HEK293 (cell line): ENCODE results near the gene NFE2L2.

Experiments
- GLI4 ChIP-seq: fragments of 450-650 bp; formaldehyde crosslinking; IDR thresholded peaks from 2 replicates; pipeline ENCODE4 v1.5.1; 2016; ENCODE audit warnings: missing biosample characterization, missing genetic modification characterization
- HOXC10 ChIP-seq: sonication (generic); formaldehyde crosslinking; IDR thresholded peaks from 2 replicates; pipeline ENCODE4 v1.8.1; 2023; ENCODE audit warnings: mild to moderate bottlenecking, missing genetic modification reagents
- KLF8 ChIP-seq: fragments of 450-650 bp; formaldehyde crosslinking; IDR thresholded peaks from 2 replicates; pipeline ENCODE4 v1.5.1; 2016; ENCODE audit warnings: missing biosample characterization, missing genetic modification characterization
- OSR2 ChIP-seq: fragments of 450-650 bp; formaldehyde crosslinking; IDR thresholded peaks from 2 replicates; pipeline ENCODE4 v1.5.1; 2016; ENCODE audit warnings: missing biosample characterization, missing genetic modification characterization
- OVOL3 ChIP-seq: fragments of 450-650 bp; formaldehyde crosslinking; IDR thresholded peaks from 2 replicates; pipeline ENCODE4 v1.5.1; 2016; ENCODE audit warnings: missing biosample characterization, missing genetic modification characterization
- REPIN1 ChIP-seq: fragments of 450-650 bp; formaldehyde crosslinking; IDR thresholded peaks from 2 replicates; pipeline ENCODE4 v1.5.1; 2017; ENCODE audit warnings: missing biosample characterization, missing genetic modification characterization, low read depth
- SALL2 ChIP-seq: fragments of 450-650 bp; formaldehyde crosslinking; IDR thresholded peaks from 2 replicates; pipeline ENCODE4 v1.5.0; 2017; ENCODE audit warnings: missing biosample characterization, mild to moderate bottlenecking, missing genetic modification characterization, borderline replicate concordance
- SP3 ChIP-seq: fragments of 450-650 bp; formaldehyde crosslinking; IDR thresholded peaks from 2 replicates; pipeline ENCODE4 v1.5.1; 2016; ENCODE audit warnings: missing biosample characterization, missing genetic modification characterization
- ZBTB10 ChIP-seq: fragments of 450-650 bp; formaldehyde crosslinking; IDR thresholded peaks from 2 replicates; pipeline ENCODE4 v1.5.1; 2016; ENCODE audit warnings: missing biosample characterization, missing genetic modification characterization
- ZBTB21 ChIP-seq: fragments of 450-650 bp; formaldehyde crosslinking; IDR thresholded peaks from 2 replicates; pipeline ENCODE4 v1.5.1; 2017; ENCODE audit warnings: missing biosample characterization, missing genetic modification characterization
- ZBTB44 ChIP-seq: fragments of 450-650 bp; IDR thresholded peaks from 2 replicates; pipeline ENCODE4 v1.5.1; 2018; ENCODE audit warnings: missing biosample characterization, mild to moderate bottlenecking, missing genetic modification characterization
- ZFP3 ChIP-seq: fragments of 450-650 bp; formaldehyde crosslinking; IDR thresholded peaks from 2 replicates; pipeline ENCODE4 v1.5.1; 2016; ENCODE audit warnings: low read depth, missing biosample characterization, missing genetic modification characterization
- ZFP37 ChIP-seq: fragments of 450-650 bp; formaldehyde crosslinking; IDR thresholded peaks from 2 replicates; pipeline ENCODE4 v1.5.1; 2016; ENCODE audit warnings: missing biosample characterization, missing genetic modification characterization
- ZNF146 ChIP-seq: fragments of 450-650 bp; formaldehyde crosslinking; IDR thresholded peaks from 2 replicates; pipeline ENCODE4 v1.5.1; 2016; ENCODE audit warnings: missing biosample characterization, missing genetic modification characterization
- ZNF157 ChIP-seq: fragments of 450-650 bp; formaldehyde crosslinking; IDR thresholded peaks from 2 replicates; pipeline ENCODE4 v1.5.1; 2016; ENCODE audit warnings: missing biosample characterization, missing genetic modification characterization
- ZNF2 ChIP-seq: fragments of 450-650 bp; formaldehyde crosslinking; IDR thresholded peaks from 2 replicates; pipeline ENCODE4 v1.5.1; 2016; ENCODE audit warnings: missing biosample characterization, missing genetic modification characterization
- ZNF211 ChIP-seq: fragments of 450-650 bp; formaldehyde crosslinking; IDR thresholded peaks from 2 replicates; pipeline ENCODE4 v1.5.1; 2016; ENCODE audit warnings: low read depth, missing biosample characterization, missing genetic modification characterization
- ZNF350 ChIP-seq: fragments of 450-650 bp; formaldehyde crosslinking; IDR thresholded peaks from 2 replicates; pipeline ENCODE4 v1.5.0; 2017; ENCODE audit warnings: missing biosample characterization, mild to moderate bottlenecking, missing genetic modification characterization
- ZNF394 ChIP-seq: fragments of 450-650 bp; formaldehyde crosslinking; IDR thresholded peaks from 2 replicates; pipeline ENCODE4 v1.5.1; 2016; ENCODE audit warnings: missing biosample characterization, missing genetic modification characterization, mild to moderate bottlenecking, moderate library complexity, borderline replicate concordance
- ZNF404 ChIP-seq: fragments of 450-650 bp; formaldehyde crosslinking; IDR thresholded peaks from 2 replicates; pipeline ENCODE4 v1.5.1; 2017; ENCODE audit warnings: missing biosample characterization, missing genetic modification characterization
- ZNF501 ChIP-seq: fragments of 450-650 bp; formaldehyde crosslinking; IDR thresholded peaks from 2 replicates; pipeline ENCODE4 v1.5.1; 2016; ENCODE audit warnings: missing biosample characterization, missing genetic modification characterization
- ZNF610 ChIP-seq: fragments of 450-650 bp; formaldehyde crosslinking; IDR thresholded peaks from 2 replicates; pipeline ENCODE4 v1.5.1; 2016; ENCODE audit warnings: missing biosample characterization, missing genetic modification characterization, borderline replicate concordance
- ZNF660 ChIP-seq: fragments of 450-650 bp; IDR thresholded peaks from 2 replicates; pipeline ENCODE4 v1.5.1; 2018; ENCODE audit warnings: missing biosample characterization, mild to moderate bottlenecking, missing genetic modification characterization
- ZNF777 ChIP-seq: fragments of 450-650 bp; formaldehyde crosslinking; IDR thresholded peaks from 2 replicates; pipeline ENCODE4 v1.5.1; 2017; ENCODE audit warnings: missing biosample characterization, missing genetic modification characterization, borderline replicate concordance
- ZNF792 ChIP-seq: fragments of 450-650 bp; formaldehyde crosslinking; IDR thresholded peaks from 2 replicates; pipeline ENCODE4 v1.5.1; 2016; ENCODE audit warnings: missing biosample characterization, missing genetic modification characterization
- ZSCAN18 ChIP-seq: fragments of 450-650 bp; formaldehyde crosslinking; IDR thresholded peaks from 2 replicates; pipeline ENCODE4 v1.5.1; 2016; ENCODE audit warnings: missing biosample characterization, missing genetic modification characterization
- TF ChIP-seq, protein P1 (sequence below): fragments of 450-650 bp; formaldehyde crosslinking; IDR thresholded peaks from 2 replicates; pipeline ENCODE4 v1.5.1; 2017; ENCODE audit warnings: missing biosample characterization, mild to moderate bottlenecking, missing genetic modification characterization, moderate library complexity
- TF ChIP-seq, protein P2 (sequence below): fragments of 450-650 bp; formaldehyde crosslinking; IDR thresholded peaks from 2 replicates; pipeline ENCODE4 v1.5.1; 2016; ENCODE audit warnings: missing biosample characterization, missing genetic modification characterization, borderline replicate concordance

NFE2L2 gene

DNA sequence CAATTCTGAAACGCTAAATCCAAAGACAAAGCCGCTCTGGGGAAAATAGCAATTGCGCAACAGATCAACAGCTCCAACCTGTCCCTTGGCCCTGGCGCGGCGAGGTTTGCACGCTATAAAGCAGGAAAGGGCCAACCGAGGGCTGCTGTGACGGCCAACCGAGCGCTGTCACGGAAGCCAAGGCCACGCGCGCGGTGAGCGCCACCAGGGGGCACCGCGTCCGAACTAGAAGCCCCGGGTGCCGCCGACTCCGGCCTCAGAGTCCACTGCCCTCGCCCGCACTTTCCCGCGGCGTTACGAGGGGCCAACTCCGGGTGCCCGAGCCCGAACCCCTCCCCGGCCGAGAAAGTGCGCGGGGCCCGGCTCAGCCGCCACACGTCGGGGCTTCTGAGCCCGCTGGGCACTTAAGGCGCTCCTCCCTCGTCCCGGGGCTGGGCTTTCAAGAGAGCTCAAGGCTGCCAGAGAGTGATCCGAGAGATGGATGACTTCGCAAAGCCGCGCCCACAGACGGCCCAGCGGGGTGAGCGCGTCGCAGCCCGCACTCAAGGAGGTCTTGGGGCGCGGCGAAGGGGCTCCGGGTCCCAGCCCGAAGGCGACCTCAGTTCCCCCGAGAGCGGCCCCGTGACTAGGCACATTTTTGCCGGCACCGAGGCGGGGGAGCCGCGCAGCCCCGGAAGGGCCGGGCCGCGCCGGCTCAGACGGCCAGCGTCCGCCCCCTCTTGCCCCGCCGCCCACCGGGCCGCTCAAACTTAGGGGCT lies 897 bp downstream of the NFE2L2 start (continued):
- peak; percentile 79 for TF ChIP-seq ZBTB44 (tag by site-specific recombination)
- no peak for TF ChIP-seq ZFP3
- TF ChIP-seq ZNF777 (tag by site-specific recombination), result no peak; the same call in 1 of the 2 replicates
- no peak for TF ChIP-seq ZNF404 (tag by site-specific recombination)
- no peak for TF ChIP-seq ZNF157 (tag by site-specific recombination)
- peak; percentile 99 for TF ChIP-seq ZFP37 (tag by site-specific recombination)
- peak; percentile 98 for TF ChIP-seq ZNF2
- TF ChIP-seq OSR2 (tag by site-specific recombination), result peak; percentile 80
- TF ChIP-seq GLI4 (tag by site-specific recombination), result no peak
- peak; percentile 76 for TF ChIP-seq KLF8 (tag by site-specific recombination)
- TF ChIP-seq ZNF610 (tag by site-specific recombination), result peak; percentile 74; the same call in 1 of the 2 replicates
- no peak for TF ChIP-seq ZNF350 (tag by site-specific recombination)
- peak; percentile 79; the same call in 1 of the 2 replicates for TF ChIP-seq ZBTB10
- TF ChIP-seq, protein P1, sequence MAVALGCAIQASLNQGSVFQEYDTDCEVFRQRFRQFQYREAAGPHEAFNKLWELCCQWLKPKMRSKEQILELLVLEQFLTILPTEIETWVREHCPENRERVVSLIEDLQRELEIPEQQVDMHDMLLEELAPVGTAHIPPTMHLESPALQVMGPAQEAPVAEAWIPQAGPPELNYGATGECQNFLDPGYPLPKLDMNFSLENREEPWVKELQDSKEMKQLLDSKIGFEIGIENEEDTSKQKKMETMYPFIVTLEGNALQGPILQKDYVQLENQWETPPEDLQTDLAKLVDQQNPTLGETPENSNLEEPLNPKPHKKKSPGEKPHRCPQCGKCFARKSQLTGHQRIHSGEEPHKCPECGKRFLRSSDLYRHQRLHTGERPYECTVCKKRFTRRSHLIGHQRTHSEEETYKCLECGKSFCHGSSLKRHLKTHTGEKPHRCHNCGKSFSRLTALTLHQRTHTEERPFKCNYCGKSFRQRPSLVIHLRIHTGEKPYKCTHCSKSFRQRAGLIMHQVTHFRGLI (tag by site-specific recombination), result peak; percentile 99
- TF ChIP-seq ZNF146 (tag by site-specific recombination), result peak; percentile 33; the same call in 1 of the 2 replicates
- peak; percentile 43; the same call in 1 of the 2 replicates for TF ChIP-seq ZBTB21 (tag by site-specific recombination)
- TF ChIP-seq ZSCAN18 (tag by site-specific recombination), result 0 out of 2 replicates have a peak, but pooled peaks have one; percentile 14
- TF ChIP-seq SALL2, result no peak
- no peak for TF ChIP-seq ZNF211
- TF ChIP-seq ZNF792, result 0 out of 2 replicates have a peak, but pooled peaks have one; percentile 39
- TF ChIP-seq HOXC10 (CRISPR knock-in tag), result no peak
- TF ChIP-seq ZNF394, result peak; percentile 76; the same call in 1 of the 2 replicates
- TF ChIP-seq ZNF501, result peak; percentile 97; the same call in 1 of the 2 replicates
- TF ChIP-seq OVOL3, result peak; percentile 48
- peak; percentile 54; the same call in 1 of the 2 replicates for TF ChIP-seq SP3 (tag by site-specific recombination)
- TF ChIP-seq REPIN1 (tag by site-specific recombination), result 0 out of 2 replicates have a peak, but pooled peaks have one; percentile 68
- TF ChIP-seq, protein P2, sequence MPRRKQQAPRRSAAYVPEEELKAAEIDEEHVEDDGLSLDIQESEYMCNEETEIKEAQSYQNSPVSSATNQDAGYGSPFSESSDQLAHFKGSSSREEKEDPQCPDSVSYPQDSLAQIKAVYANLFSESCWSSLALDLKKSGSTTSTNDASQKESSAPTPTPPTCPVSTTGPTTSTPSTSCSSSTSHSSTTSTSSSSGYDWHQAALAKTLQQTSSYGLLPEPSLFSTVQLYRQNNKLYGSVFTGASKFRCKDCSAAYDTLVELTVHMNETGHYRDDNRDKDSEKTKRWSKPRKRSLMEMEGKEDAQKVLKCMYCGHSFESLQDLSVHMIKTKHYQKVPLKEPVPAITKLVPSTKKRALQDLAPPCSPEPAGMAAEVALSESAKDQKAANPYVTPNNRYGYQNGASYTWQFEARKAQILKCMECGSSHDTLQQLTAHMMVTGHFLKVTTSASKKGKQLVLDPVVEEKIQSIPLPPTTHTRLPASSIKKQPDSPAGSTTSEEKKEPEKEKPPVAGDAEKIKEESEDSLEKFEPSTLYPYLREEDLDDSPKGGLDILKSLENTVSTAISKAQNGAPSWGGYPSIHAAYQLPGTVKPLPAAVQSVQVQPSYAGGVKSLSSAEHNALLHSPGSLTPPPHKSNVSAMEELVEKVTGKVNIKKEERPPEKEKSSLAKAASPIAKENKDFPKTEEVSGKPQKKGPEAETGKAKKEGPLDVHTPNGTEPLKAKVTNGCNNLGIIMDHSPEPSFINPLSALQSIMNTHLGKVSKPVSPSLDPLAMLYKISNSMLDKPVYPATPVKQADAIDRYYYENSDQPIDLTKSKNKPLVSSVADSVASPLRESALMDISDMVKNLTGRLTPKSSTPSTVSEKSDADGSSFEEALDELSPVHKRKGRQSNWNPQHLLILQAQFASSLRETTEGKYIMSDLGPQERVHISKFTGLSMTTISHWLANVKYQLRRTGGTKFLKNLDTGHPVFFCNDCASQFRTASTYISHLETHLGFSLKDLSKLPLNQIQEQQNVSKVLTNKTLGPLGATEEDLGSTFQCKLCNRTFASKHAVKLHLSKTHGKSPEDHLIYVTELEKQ (tag by site-specific recombination), result 0 out of 2 replicates have a peak, but pooled peaks have one; percentile 22
- peak; percentile 96 for TF ChIP-seq ZNF660 (tag by site-specific recombination)
